ENCODE results near the gene PCNT. TPM values are rescaled to one million over a fixed set of nuclear protein-coding genes. Genes with fewer than 3 reads are reported as not detected.

The PCNT gene
- total and polyA plus RNA-seq, 2 of the 4 experiments (the other 2 are of a cell fraction), result 10.0 to 19.4 TPM

- no peak for DNase-seq
- CTCF ChIA-PET, result no interaction called here
- in situ Hi-C loops (cut with MboI; ENCODE audit: low sequenced_read_pairs), result no loop called here
Observed at GRCh38 chr21:46399129-46399528, 75.2 kb downstream of the PCNT start.

More at GRCh38 chr21:46399129-46399528, 75.2 kb downstream of the PCNT start:
- Histone ChIP-seq H3K4me2 (ENCODE audit: low read depth, low read length) (no peak overlapping the region), H4K8ac (ENCODE audit: low read depth in 2 of 2, low read length in 2 of 2) (no peak overlapping the region), H3K4me1 (ENCODE audit: control insufficient read depth, insufficient read depth, low read length) (no peaks in the 10 kb centered on the region), H2AFZ (replicated peaks; ENCODE audit: low read length, poor library complexity) (no peak overlapping the region), H2BK120ac (ENCODE audit: low read depth, low read length) (no peak overlapping the region), H4K5ac (ENCODE audit: low read depth, low read length) (no peak overlapping the region), H3K9ac (ENCODE audit: low read depth, low read length) (no peak overlapping the region), H4K91ac (ENCODE audit: insufficient read depth, low read depth, low read length) (no peak overlapping the region), H3K27ac (ENCODE audit: insufficient read depth, low read length) (no peak overlapping the region), H3K4me3 (ENCODE audit: insufficient read depth, low read depth, low read length) (no peak overlapping the region), H3K56ac (ENCODE audit: extremely low read depth, insufficient read depth, low read length) (no peak overlapping the region), H3K4ac (ENCODE audit: low read depth, low read length) (no peak overlapping the region), H2BK20ac (ENCODE audit: low read depth, low read length) (no peak overlapping the region), H2AK9ac (replicated peaks; ENCODE audit: low read depth, low read length, poor library complexity) (peak overlapping the region; percentile 23), H2BK5ac (ENCODE audit: low read depth, low read length, poor library complexity, severe bottlenecking) (no peak overlapping the region), H3K14ac (replicated peaks; ENCODE audit: low read depth, low read length) (no peak overlapping the region), H3K18ac (ENCODE audit: low read depth, low read length) (no peak overlapping the region), H3K9me1 (ENCODE audit: insufficient read depth, low read length) (no peaks in the 10 kb centered on the region), H3K27me3 (ENCODE audit: control insufficient read depth, insufficient read depth, low read length) (no peaks in the 10 kb centered on the region), H3K79me1 (ENCODE audit: low read depth in 1 of 2, low read length in 2 of 2) (peaks cover 6 to 7% of the 10 kb centered on the region in 2 experiments; a peak in 3 of 4 replicates), H3K9me3 (ENCODE audit: control insufficient read depth, insufficient read depth, low read length) (no peaks in the 10 kb centered on the region), H2BK15ac (ENCODE audit: low read depth, low read length) (no peak overlapping the region), H4K20me1 (ENCODE audit: insufficient read depth, low read length) (no peaks in the 10 kb centered on the region), H3K36me3 (ENCODE audit: control insufficient read depth, insufficient read depth, low read length) (peaks cover 50% of the 10 kb centered on the region), H2AK5ac (ENCODE audit: low read depth, low read length) (no peak overlapping the region), H3K23ac (ENCODE audit: low read depth, low read length) (no peak overlapping the region)
- no TSS peak for BruUV-seq (replicated peaks)
- no peak for ATAC-seq (ENCODE audit: low read depth)
- dilution Hi-C loops (cut with HindIII; ENCODE audit: low sequenced_read_pairs, unreplicated experiment), result no loop called here
- intact Hi-C loops (cut with micrococcal nuclease), result no loop called here
- no CpG with 5 or more reads among the region's 1 CpG for WGBS, 2 experiments (ENCODE audit: extremely low coverage in 2 of 2, insufficient read length in 1 of 2)
- TF ChIP-seq MAZ (IDR thresholded peaks at IDR 0.05; ENCODE audit: borderline replicate concordance, low read depth, low read length), result no peak
- no peak for TF ChIP-seq RFX5 (IDR thresholded peaks at IDR 0.05; ENCODE audit: low read depth, low read length)
- no peak for TF ChIP-seq MAFK (IDR thresholded peaks at IDR 0.05; ENCODE audit: low read depth, low read length)
- TF ChIP-seq RCOR1 (IDR thresholded peaks at IDR 0.05; ENCODE audit: insufficient replicate concordance, low read length), result no peak
- no peak for TF ChIP-seq CTCF (conservative IDR thresholded peaks at IDR 0.05; ENCODE audit: low read depth, low read length)
- TF ChIP-seq BHLHE40 (IDR thresholded peaks at IDR 0.05; ENCODE audit: low read depth, low read length), result no peak
- no peak for TF ChIP-seq ELK1 (IDR thresholded peaks at IDR 0.05; ENCODE audit: borderline replicate concordance, low read depth, low read length)
- TF ChIP-seq POLR2A (IDR thresholded peaks at IDR 0.05; ENCODE audit: low read depth, low read length), result no peak
- TF ChIP-seq MXI1 (IDR thresholded peaks at IDR 0.05; ENCODE audit: borderline replicate concordance, low read depth, low read length), result no peak
- TF ChIP-seq CHD1 (IDR thresholded peaks at IDR 0.05; ENCODE audit: low read depth, low read length), result no peak
- no peak for TF ChIP-seq USF2 (IDR thresholded peaks at IDR 0.05; ENCODE audit: low read depth, low read length)
- no peak for TF ChIP-seq RAD21 (IDR thresholded peaks at IDR 0.05; ENCODE audit: low read length)
- TF ChIP-seq SMC3 (IDR thresholded peaks at IDR 0.05; ENCODE audit: low read depth, low read length), result no peak
- TF ChIP-seq CEBPB (IDR thresholded peaks at IDR 0.05; ENCODE audit: low read depth, low read length), result no peak
- no peak for TF ChIP-seq NFE2L2 (IDR thresholded peaks at IDR 0.05; ENCODE audit: low read depth, low read length)
- no peak for TF ChIP-seq FOS (IDR thresholded peaks at IDR 0.05; ENCODE audit: low read depth, low read length)
- POLR2A ChIA-PET (ENCODE audit: unreplicated experiment), result no interaction called here
